ELR (cell line): Measurements from ENCODE around the gene TSHZ2.
"Not testable (repeated sequence)": the region's sequence is repeated elsewhere in the genome, so short reads cannot be mapped to it uniquely, and the experiment has no call there.

Experiments
- DNase-seq: peaks from one replicate; pipeline ENCODE4 v3.0.0-alpha.2; 2015; ENCODE audit warnings: low read depth

Gene TSHZ2

DNA sequence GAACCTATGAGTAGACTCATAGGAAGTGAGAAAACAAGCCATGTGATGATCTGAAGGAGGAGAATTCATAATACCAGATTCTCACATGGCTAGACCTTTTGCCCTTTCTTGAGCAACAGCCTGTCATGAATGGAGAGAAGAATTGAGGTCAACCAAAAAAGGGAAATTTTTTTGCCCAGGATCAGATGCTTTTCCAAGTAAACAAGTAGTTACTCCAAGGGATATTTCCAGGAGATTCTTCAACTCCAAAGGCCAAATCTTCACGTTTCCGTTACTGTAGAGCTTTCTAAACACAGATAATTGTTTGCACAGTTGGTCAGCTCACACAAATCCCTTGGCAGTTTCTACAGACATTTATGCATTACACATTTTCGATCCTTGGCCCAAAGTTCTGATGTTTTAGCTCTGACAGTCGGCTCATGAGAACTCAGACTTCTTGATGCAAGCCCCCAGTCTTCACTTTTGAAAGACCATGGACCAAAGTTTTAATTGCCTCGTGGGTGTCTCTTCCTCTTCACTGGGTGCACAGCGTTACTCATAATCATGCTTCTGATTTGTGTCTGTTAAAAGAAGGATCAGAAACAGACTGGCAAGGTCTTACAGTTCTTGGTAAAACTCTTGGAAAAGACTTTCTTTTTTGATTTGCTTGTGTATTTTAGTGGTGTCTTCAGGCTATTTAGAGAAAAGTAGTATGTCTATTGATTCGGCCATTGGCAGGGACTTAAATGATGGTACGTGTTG lies 115.0 kb downstream of the TSHZ2 start:
- DNase-seq, result no peak

DNA sequence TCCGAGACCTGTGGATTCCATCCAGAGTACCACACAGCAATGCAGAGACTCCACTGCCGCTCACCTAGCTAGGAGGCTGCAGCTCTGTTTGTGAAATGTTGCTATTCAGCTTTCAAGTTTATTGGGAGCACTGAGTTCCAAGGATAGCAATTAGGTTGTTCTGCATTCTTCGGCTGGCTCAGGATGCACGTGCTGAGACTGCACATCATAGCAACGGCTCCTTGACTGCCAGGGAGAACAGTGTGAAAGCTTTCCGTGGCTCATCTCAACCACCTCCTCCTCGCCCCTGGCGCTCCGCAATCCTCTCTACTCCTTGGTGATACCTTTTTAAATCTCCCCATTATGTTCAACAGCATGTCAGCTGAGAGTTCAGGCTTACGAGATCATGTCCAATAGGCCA lies 116.6 kb downstream of the TSHZ2 start:
- DNase-seq, result no peak

DNA sequence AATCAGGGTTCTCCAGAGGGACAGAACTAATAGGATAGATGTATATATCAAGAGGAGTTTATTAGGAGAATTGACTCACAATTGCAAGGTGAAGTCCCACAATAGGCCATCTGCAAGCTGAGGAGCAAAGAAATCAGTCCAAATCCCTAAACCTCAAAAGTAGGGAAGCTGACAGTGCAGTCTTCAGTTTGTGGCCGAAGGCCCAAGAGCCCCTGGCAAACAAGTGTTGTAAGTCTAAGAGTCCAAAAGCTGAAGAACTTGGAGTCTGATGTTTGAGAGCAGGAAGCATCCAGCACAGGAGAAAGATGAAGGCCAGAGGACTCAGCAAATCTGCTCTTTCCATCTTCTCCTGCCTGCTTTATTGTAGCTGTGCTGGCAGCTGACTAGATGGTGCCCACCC lies 117.7 kb downstream of the TSHZ2 start:
- not testable (repeated sequence) for DNase-seq

DNA sequence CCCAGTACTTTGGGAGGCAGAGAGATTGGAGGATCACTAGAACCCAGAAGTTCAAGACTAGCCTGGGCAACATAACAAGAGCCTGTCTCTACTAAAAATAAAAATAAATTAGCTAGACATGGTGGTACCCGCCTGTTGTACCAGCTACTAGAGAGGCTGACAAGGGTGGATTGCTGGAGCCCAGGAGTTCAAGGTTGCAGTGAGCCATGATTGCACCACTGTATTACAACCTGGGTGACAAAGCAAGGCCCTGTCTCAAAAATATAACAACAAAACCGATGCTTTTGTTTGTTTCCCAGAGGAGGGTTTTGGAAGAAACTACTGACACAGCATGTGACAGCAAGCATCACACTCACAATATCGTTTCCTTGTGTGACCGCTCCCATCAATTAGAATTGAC lies 119.6 kb downstream of the TSHZ2 start:
- no peak for DNase-seq

- no peak for DNase-seq
These were observed 120.7 kb downstream of the TSHZ2 start for GRCh38 chr20:53092772-53093300.

DNA sequence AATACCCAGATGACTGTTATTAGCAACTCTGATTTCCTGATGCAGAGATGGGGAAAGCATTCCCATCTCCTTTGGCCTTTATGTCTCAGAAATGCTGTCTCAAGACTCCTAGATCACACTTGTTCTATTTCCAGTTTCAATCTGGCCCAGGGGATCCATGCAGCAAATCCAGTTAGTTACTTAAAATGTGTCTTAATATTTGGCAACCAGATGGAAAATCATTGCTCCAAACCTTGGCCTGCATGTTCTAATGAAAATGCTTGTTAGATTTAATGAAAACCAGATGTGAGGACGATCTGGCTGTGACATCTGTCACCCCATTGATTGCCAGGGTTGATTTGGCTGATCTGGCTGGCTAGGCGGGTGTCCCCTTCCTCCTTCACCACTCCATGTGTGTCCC lies 125.2 kb downstream of the TSHZ2 start:
- no peak for DNase-seq

DNA sequence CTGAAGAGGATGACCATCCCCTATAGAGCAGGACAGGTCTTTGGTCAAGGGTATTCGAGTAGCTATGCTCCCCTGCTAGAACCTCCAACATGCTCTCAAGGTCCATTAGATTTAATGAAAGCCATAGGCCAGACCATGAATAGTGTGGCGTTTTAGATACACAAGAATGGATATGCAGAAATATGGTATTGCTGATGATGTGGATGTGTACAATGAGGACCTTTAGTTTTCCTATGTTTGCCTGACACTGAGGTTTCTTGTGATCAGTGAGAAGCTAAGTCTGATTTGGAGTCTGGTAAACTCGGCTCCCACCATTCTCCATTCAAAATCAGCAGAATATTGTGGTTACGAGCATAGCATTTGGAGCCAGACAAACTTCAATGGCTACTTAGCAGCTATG lies 125.6 kb downstream of the TSHZ2 start:
- no peak for DNase-seq

- no peak for DNase-seq
These were observed 126.5 kb downstream of the TSHZ2 start for GRCh38 chr20:53098621-53099020.

- no peak for DNase-seq
These were observed 127.7 kb downstream of the TSHZ2 start for GRCh38 chr20:53099856-53100255.

GRCh38 chr20:53100476-53100911 lies 128.3 kb downstream of the TSHZ2 start:
- no peak for DNase-seq

DNA sequence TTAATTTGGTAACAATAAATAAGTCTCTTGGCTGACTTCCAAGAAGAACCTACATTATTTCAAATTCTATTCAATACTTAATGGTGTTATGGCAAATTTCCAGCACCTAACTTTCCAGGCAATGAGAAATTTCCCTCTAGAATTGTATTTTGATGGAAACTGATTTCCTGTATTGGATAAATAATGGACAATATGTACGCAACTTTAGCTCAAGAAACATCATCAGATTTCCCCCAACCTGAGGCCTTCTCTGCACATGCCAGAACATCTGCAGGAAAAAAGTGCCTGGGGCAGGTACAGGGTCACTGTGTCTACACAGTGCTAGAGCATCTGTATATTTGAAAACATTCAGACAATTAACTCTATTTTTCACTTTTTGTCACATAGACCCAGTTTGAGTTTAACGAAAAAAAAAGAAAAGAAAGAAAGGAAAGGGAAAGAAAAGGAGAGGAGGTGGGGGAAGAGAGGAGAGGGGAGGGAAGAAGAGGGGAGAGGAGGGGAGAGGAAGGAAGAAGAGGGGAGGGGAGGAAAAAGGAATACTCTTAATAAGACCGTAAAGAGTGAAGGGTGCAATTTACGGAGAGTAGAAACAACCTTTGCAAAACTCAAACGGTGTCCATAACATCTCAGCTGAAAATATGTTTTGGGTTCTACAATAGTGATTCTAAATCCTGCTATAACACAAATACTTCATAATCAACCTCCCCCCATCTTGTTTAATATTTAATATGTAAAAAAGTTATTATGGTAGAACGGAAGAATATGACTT lies 130.0 kb downstream of the TSHZ2 start:
- DNase-seq, result no peak

DNA sequence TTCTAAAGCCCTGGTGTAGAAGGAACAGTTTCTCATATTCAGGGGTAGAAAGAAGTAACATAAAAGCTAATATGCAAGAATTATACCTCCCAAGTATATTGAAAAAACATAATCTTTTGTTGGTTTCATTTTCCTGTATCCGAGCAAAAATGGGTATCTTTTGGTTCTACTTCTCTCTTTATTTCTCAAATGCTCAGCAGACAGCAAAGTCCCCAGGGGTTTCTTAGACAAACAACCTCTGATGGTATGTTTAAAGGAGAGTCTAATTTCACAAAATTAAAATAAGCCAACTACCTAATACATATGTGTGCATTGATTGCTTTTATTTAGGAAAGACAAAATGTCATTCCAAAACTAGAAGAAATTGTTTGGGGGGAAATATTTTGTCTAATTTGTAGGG lies 131.0 kb downstream of the TSHZ2 start:
- DNase-seq, result no peak

GRCh38 chr20:53104884-53105283 lies 132.7 kb downstream of the TSHZ2 start:
- DNase-seq, result no peak

DNA sequence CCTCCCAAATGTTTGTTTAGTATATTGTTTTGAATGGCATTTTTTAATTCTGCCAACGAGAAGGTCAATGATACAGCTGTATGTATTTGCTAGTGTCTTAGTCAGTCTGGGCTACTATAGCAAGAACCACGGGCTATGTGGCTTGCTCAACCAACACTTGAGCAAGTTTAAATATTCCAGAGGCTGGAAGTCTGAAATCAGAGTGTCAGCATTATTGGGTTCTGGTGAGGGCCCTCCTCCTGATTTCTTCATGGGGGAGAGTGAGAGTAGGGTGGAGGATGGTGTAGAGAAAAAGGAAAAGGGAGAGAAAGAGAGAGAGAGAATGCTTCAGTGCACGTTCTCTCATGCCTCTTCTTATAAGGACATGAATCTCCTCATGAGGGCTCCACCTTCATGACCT lies 144.6 kb downstream of the TSHZ2 start:
- DNase-seq, result no peak

DNA sequence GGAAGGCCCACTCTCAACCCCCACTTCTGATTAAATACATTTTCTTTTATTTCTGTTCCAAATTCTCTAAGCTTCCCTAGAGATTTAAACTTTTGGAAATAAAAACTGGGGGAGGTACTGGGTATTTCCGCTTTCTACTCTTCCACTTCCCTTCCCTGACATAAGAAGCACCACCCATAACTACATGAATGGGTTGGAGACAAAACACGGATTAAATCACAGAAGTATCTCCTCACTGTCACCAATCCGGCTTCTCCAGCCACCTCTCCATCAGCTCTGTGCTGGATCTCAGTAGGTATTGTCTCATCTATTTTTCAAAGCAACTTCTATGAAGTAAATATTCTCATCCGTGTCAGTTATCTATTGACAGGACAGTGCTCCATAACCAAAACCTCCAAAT lies 150.7 kb downstream of the TSHZ2 start:
- DNase-seq, result no peak

DNA sequence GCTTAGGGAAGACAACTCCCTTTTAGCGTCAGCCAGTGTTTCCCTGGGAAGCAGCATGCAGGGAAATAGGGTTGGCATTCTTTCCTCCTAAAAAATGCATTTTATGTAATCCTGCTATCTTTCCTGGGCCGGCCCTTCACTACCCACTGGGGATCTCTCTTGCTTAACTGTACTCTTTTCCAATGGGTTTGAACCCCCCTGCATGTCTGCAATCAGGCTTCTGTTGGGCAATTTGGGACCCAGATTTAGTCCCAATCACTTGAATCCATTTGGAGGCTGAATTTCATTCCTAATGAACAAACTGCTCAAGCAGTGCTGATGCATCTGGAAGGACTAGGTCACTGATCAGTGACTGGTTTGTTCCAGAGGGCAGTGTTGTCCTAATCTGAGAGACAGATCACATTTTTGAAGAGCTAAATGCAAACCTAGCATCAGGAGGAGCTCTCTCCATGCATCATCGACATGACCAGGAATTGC lies 152.0 kb downstream of the TSHZ2 start:
- no peak for DNase-seq

GRCh38 chr20:53124803-53125202 lies 152.6 kb downstream of the TSHZ2 start:
- DNase-seq, result no peak

- no peak for DNase-seq
These were observed 154.0 kb downstream of the TSHZ2 start for GRCh38 chr20:53126185-53126584.

DNA sequence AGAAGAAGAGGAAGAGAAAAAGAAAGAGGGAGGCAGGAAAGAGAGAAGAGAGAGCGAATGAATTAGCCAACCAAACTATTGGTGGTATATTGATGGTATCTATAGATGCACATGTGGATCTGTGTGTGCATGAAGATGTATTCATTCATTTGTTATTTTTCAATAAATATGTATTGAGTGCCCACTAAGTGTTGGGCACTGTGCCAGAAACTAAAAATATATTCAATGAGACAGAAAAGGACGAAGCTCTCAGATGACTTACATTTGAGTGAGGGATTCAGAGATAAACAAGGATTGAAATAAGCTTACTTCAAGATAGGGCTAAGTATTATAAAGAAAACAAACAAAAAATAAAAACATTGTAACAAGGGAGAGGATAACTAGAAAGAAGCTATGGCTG lies 154.9 kb downstream of the TSHZ2 start:
- no peak for DNase-seq

DNA sequence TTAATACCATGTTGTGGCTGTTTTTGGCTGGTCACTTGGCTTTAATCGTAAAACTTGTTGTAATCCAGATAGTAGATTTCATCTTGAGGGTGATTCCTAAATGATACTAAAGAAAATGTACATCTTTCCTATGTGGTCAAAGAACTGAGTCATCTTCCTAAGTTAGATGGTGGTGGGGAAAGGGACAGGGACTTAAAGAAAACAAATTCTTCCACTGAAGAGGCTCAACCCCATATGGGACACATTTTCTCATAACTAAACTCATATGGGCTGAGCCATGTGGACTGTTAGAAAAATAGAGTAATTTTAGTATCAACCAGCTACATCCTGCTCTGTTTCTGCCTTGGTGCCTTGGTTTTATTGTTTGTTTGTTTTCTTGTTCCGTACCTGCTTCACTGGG lies 155.8 kb downstream of the TSHZ2 start:
- no peak for DNase-seq

- no peak for DNase-seq
These were observed 157.4 kb downstream of the TSHZ2 start for GRCh38 chr20:53129563-53129962.

DNA sequence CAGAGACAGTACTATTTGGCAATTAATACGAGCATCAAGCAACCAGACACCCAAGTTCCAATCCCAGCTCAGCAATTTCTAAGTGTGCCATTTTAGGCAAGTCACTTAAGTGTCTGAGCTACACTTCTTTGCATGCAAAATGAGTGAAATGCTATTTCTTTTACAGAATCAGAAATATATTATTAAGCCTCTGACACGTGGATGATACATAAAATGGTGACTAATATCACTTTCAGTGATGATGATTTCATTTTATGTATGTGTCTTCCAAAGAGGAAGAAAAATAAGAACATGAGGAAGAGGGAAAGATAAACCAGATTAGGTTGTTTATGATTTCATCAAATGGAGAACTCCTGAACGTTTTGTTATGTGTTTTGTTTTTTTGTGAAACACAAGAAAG lies 158.6 kb downstream of the TSHZ2 start:
- no peak for DNase-seq

DNA sequence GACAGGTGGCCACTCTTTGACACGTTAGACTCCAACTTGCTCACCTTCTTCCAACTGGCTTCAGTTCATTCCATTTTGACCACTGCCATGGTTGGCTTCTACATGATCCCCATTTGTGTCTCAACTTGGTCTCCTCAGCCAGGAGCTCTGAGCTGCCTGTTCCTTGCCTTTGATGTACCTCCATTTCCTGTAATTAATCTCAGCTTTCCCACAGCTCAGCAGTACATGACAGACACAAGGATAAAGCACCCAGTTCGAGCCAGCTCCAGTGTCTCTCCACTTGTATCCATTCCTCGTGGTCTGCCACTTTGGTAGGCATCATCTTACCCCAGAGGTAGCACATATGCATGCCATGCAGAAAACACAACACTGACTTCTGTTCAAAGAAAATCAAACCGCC lies 161.0 kb downstream of the TSHZ2 start:
- no peak for DNase-seq
